ENCODE data around the gene STARD7.

GRCh38 chr2:96147593-96148201 is 60.9 kb downstream of the STARD7 start:
- TF ChIP-seq TAF1 (IDR thresholded peaks at IDR 0.05; ENCODE audit: low read depth, low read length) (no peak), POLR2A (IDR thresholded peaks at IDR 0.05; ENCODE audit: low read depth, low read length) (no peak), POLR2AphosphoS5 (IDR thresholded peaks at IDR 0.05; ENCODE audit: low read depth, low read length) (no peak), PAX5 (IDR thresholded peaks at IDR 0.05; ENCODE audit: insufficient read depth, low read length, severe bottlenecking) (no peak)

All from GM12891 (cell line).